ENCODE results near the gene CHST4. TPM values are rescaled to one million over a fixed set of nuclear protein-coding genes. Genes with fewer than 3 reads are reported as not detected.

Gene CHST4
- total RNA-seq, 1 experiment from 2014 or later, result 9.9 TPM

GRCh38 chr16:71484006-71484893, 42.0 kb upstream of the CHST4 start (continued):
- peak; percentile 57; the same call in 1 of the 2 replicates for TF ChIP-seq ARID4B (CRISPR knock-in tag; IDR thresholded peaks at IDR 0.05; ENCODE audit: borderline replicate concordance)

- Mint-ChIP-seq H3K27me3 (ENCODE audit: low read depth) (peaks cover 9% of the 10 kb centered on the region), H3K4me3 (no peak within 1 kb of the TSS), H3K4me1 (peaks cover 5% of the 10 kb centered on the region; the same call in 1 of the 2 replicates), H3K27ac (no peak within 1 kb of the TSS), H3K36me3 (no peaks in the 10 kb centered on the region), H3K9me3 (no peaks in the 10 kb centered on the region)
- TF ChIP-seq TP53 (CRISPR knock-in tag; IDR thresholded peaks at IDR 0.05), result no peak
- no peak for TF ChIP-seq JUN (CRISPR knock-in tag; IDR thresholded peaks at IDR 0.05)
- TF ChIP-seq NFE2L1 (CRISPR knock-in tag; IDR thresholded peaks at IDR 0.05), result no peak
- no peak for TF ChIP-seq GABPB1 (CRISPR knock-in tag; IDR thresholded peaks at IDR 0.05)
- no peak for TF ChIP-seq NR2C2 (CRISPR knock-in tag; IDR thresholded peaks at IDR 0.05)
- no peak for TF ChIP-seq MAX (CRISPR knock-in tag; IDR thresholded peaks at IDR 0.05)
- TF ChIP-seq HMGA2 (CRISPR knock-in tag; IDR thresholded peaks at IDR 0.05), result no peak
- TF ChIP-seq KAT7 (CRISPR knock-in tag; IDR thresholded peaks at IDR 0.05; ENCODE audit: borderline replicate concordance), result no peak
- no peak for TF ChIP-seq CREM (CRISPR knock-in tag; IDR thresholded peaks at IDR 0.05)
- no peak for TF ChIP-seq USF2 (CRISPR knock-in tag; IDR thresholded peaks at IDR 0.05)
- no peak for TF ChIP-seq IRF1 (CRISPR knock-in tag; IDR thresholded peaks at IDR 0.05)
- TF ChIP-seq NR3C1 (CRISPR knock-in tag; conservative IDR thresholded peaks at IDR 0.05; ENCODE audit: low read depth), result no peak
- no peak for TF ChIP-seq ZNF317 (CRISPR knock-in tag; IDR thresholded peaks at IDR 0.05; ENCODE audit: borderline replicate concordance, low read depth)
- no peak for TF ChIP-seq ZBTB21 (CRISPR knock-in tag; IDR thresholded peaks at IDR 0.05; ENCODE audit: borderline replicate concordance)
- no peak for TF ChIP-seq ATF1 (CRISPR knock-in tag; IDR thresholded peaks at IDR 0.05)
- TF ChIP-seq TCF7 (CRISPR knock-in tag; IDR thresholded peaks at IDR 0.05; ENCODE audit: low read depth), result no peak
- no peak for TF ChIP-seq SMAD4 (CRISPR knock-in tag; IDR thresholded peaks at IDR 0.05)
- ChIA-PET CTCF (interaction anchor here (1.4 to 1.9 kb wide), 3 partner anchors 10 to 76 kb away, joined by 5 to 8 read pairs (median 5); no protein-coding TSS in a partner anchor), POLR2A (no interaction called here)
- no peak for DNase-seq (ENCODE audit: low spot score)
- ATAC-seq, result no peak
These were observed 37.1 kb upstream of the CHST4 start, which contains the start of gene ZNF19 for GRCh38 chr16:71489122-71489521. ZNF19 (minus strand) TSS chr16:71489324; CDS start chr16:71482114, 7,210 bp downstream.

All from WTC11 (cell line).